Keratinocyte (primary cell): ENCODE results near the gene GABRB1.

Source experiments
- CTCF ChIP-seq, 3 experiments: IDR thresholded peaks in 1 of 3; conservative IDR thresholded peaks in 1 of 3; optimal IDR thresholded peaks in 1 of 3; 2 replicates in 2 of 3; 3 replicates in 1 of 3; pipeline versions ENCODE3 to v1.5.1; 2011; ENCODE audit warnings: low read length in 3 of 3, mild to moderate bottlenecking in 3 of 3, moderate library complexity in 2 of 3, control low read depth in 1 of 3, inconsistent platforms in 1 of 3; ENCODE audit not compliant: insufficient read depth in 2 of 3; ENCODE audit errors: extremely low read depth in 1 of 3
- EZH2 ChIP-seq: IDR thresholded peaks from one replicate; pipeline ENCODE4 v1.6.1; 2012; ENCODE audit warnings: inconsistent platforms, mild to moderate bottlenecking, low read length, moderate library complexity

GRCh38 chr4:47427935-47428334 lies 396.6 kb downstream of the GABRB1 start:
- TF ChIP-seq CTCF (optimal IDR thresholded peaks at IDR 0.05 in 1 of 3, IDR thresholded peaks at IDR 0.05 in 1 of 3, conservative IDR thresholded peaks at IDR 0.05 in 1 of 3; ENCODE audit: extremely low read depth in 1 of 3, insufficient read depth in 2 of 3, low read length in 3 of 3) (no peak), EZH2 (no peak)
